A673 (cell line): ENCODE measurements around the gene CRACDL. TPM values are rescaled to one million over a fixed set of nuclear protein-coding genes. Genes with fewer than 3 reads are reported as not detected.

Source experiments
- BruUV-seq: library from RNA; stranded (reverse); fragments of 400-500 nt; replicated peaks from 2 replicates; lab custom pipeline; 2021; lab: Mats Ljungman, UMichigan
- CTCF ChIA-PET: fragments of 300-600 bp; sonication (Branson Sonifier 250); formaldehyde crosslinking; loops from one replicate; lab custom pipeline; 2022; ENCODE audit warnings: antibody characterized with exemption; lab: Charles Lee
- POLR2A ChIA-PET: fragments of 300-600 bp; sonication (Branson Sonifier 250); formaldehyde crosslinking; loops from one replicate; lab custom pipeline; 2022; ENCODE audit warnings: antibody characterized with exemption; ENCODE audit not compliant: low non-redundant PET; lab: Charles Lee
- DNase-seq: peaks from one replicate; pipeline ENCODE4 v3.0.0-alpha.2; 2015; ENCODE audit warnings: low spot score
- H3K27ac ChIP-seq: fragments of 200-600 bp; sonication (generic); 2 replicates; pipeline ENCODE4 v1.5.1; 2016; ENCODE audit warnings: mixed run types, low read depth, mild to moderate bottlenecking, mixed read lengths, antibody characterized with exemption, low read length; ENCODE audit not compliant: poor library complexity, severe bottlenecking
- H3K27me3 ChIP-seq: fragments of 200-600 bp; sonication (generic); replicated peaks from 2 replicates; pipeline ENCODE4 v1.6.1; 2017; ENCODE audit warnings: mixed run types, low read depth, mild to moderate bottlenecking, mixed read lengths, antibody characterized with exemption, low read length; ENCODE audit not compliant: insufficient read depth, poor library complexity
- H3K36me3 ChIP-seq: fragments of 200-600 bp; sonication (generic); 2 replicates; pipeline ENCODE4 v1.6.1; 2016; ENCODE audit warnings: mixed run types, mild to moderate bottlenecking, mixed read lengths, antibody characterized with exemption, low read length; ENCODE audit not compliant: insufficient read depth, poor library complexity, severe bottlenecking
- H3K4me1 ChIP-seq: fragments of 200-600 bp; sonication (generic); 2 replicates; pipeline ENCODE4 v1.6.1; 2017; ENCODE audit warnings: mixed run types, mild to moderate bottlenecking, mixed read lengths, antibody characterized with exemption, low read length; ENCODE audit not compliant: insufficient read depth, poor library complexity, severe bottlenecking
- H3K4me3 ChIP-seq: fragments of 200-600 bp; sonication (generic); 2 replicates; pipeline ENCODE4 v1.5.1; 2016; ENCODE audit warnings: low read depth, mixed run types, mild to moderate bottlenecking, mixed read lengths, low read length; ENCODE audit not compliant: poor library complexity, severe bottlenecking
- H3K9me3 ChIP-seq: fragments of 200-600 bp; sonication (generic); 2 replicates; pipeline ENCODE4 v1.6.1; 2016; ENCODE audit warnings: mixed run types, low read depth, mild to moderate bottlenecking, mixed read lengths, antibody characterized with exemption, low read length; ENCODE audit not compliant: poor library complexity, severe bottlenecking
- CTCF ChIP-seq: fragments of 300-800, 200-600 bp; sonication (generic); conservative IDR thresholded peaks from 2 replicates; pipeline ENCODE4 v1.5.1; 2017; ENCODE audit warnings: low read depth, mild to moderate bottlenecking, antibody characterized with exemption, low read length, moderate library complexity, mixed read lengths
- EZH2 ChIP-seq: fragments of 200-600 bp; sonication (generic); IDR thresholded peaks from 2 replicates; pipeline ENCODE4 v1.6.1; 2017; ENCODE audit warnings: borderline replicate concordance, low read depth, mild to moderate bottlenecking, mixed read lengths, antibody characterized with exemption, low read length; ENCODE audit not compliant: poor library complexity, severe bottlenecking
- intact Hi-C: fragments of 100-400 bp; cut with micrococcal nuclease; formaldehyde crosslinking; loops from one replicate; pipeline ENCODE4 v1.10.0; 2022; ENCODE audit not compliant: unreplicated experiment
- total RNA-seq: library from RNA; stranded (reverse); gene quantifications from 2 replicates; pipeline ENCODE4 v1.2.3, GENCODE V29; 2021

CRACDL gene
- total RNA-seq, 1 experiment from 2014 or later: not detected

GRCh38 chr2:98909317-98910211, 26.5 kb downstream of the CRACDL start:
- intact Hi-C loops: no loop called here
- no peak for DNase-seq
- no peak overlapping the region for H3K4me3 ChIP-seq
- TF ChIP-seq CTCF: no peak
- no peak for TF ChIP-seq EZH2
- POLR2A ChIA-PET: no interaction called here
- H3K36me3 ChIP-seq: no peaks in the 10 kb centered on the region
- H3K4me1 ChIP-seq: peaks cover 6% of the 10 kb centered on the region
- no peaks in the 10 kb centered on the region for H3K27me3 ChIP-seq
- CTCF ChIA-PET: no interaction called here
- no peak overlapping the region for H3K27ac ChIP-seq
- BruUV-seq: no TSS peak
- H3K9me3 ChIP-seq: no peaks in the 10 kb centered on the region

- H3K9me3 ChIP-seq: no peaks in the 10 kb centered on the region
- CTCF ChIA-PET: no interaction called here
- no peaks in the 10 kb centered on the region for H3K36me3 ChIP-seq
- POLR2A ChIA-PET: no interaction called here
- H3K4me3 ChIP-seq: no peak overlapping the region
- no peak overlapping the region for H3K27ac ChIP-seq
- intact Hi-C loops: no loop called here
- TF ChIP-seq CTCF (no peak), EZH2 (no peak)
- BruUV-seq: no TSS peak
- H3K27me3 ChIP-seq: no peaks in the 10 kb centered on the region
- no peak for DNase-seq
- peaks cover 6% of the 10 kb centered on the region for H3K4me1 ChIP-seq
Observed at GRCh38 chr2:98908931-98909316, 27.1 kb downstream of the CRACDL start.

- no peak overlapping the region for H3K27ac ChIP-seq
- no peak for TF ChIP-seq EZH2
- no peak for TF ChIP-seq CTCF
- ChIA-PET POLR2A (no interaction called here), CTCF (no interaction called here)
- intact Hi-C loops: no loop called here
- no peaks in the 10 kb centered on the region for H3K36me3 ChIP-seq
- no TSS peak for BruUV-seq
- peaks cover 6% of the 10 kb centered on the region for H3K4me1 ChIP-seq
- no peak overlapping the region for H3K4me3 ChIP-seq
- H3K27me3 ChIP-seq: no peaks in the 10 kb centered on the region
- no peaks in the 10 kb centered on the region for H3K9me3 ChIP-seq
- DNase-seq: no peak
Observed at GRCh38 chr2:98907966-98908905, 27.8 kb downstream of the CRACDL start.
